ENCODE measurements around the gene TESK1. TPM values are rescaled to one million over a fixed set of nuclear protein-coding genes. Genes with fewer than 3 reads are reported as not detected.

The TESK1 gene
- total and polyA plus RNA-seq, 2 of the 4 experiments (the other 2 are of a cell fraction): 3.4 to 21.0 TPM

GRCh38 chr9:35636135-35636876 lies 31.2 kb downstream of the TESK1 start:
- no peaks in the 10 kb centered on the region for H3K9me3 ChIP-seq (ENCODE audit: control insufficient read depth, insufficient read depth, low read length)
- H3K36me3 ChIP-seq (ENCODE audit: control insufficient read depth, insufficient read depth, low read length): no peaks in the 10 kb centered on the region
- H3K27ac ChIP-seq (ENCODE audit: insufficient read depth, low read length): no peak overlapping the region
- ChIA-PET POLR2A (ENCODE audit: unreplicated experiment) (no interaction called here), CTCF (no interaction called here)
- H3K9ac ChIP-seq (ENCODE audit: low read depth, low read length): no peak overlapping the region
- in situ Hi-C loops (cut with MboI; ENCODE audit: low sequenced_read_pairs): no loop called here
- no TSS peak for BruUV-seq (replicated peaks)
- ATAC-seq (ENCODE audit: low read depth) (no peak), DNase-seq (no peak)
- H3K9me1 ChIP-seq (ENCODE audit: insufficient read depth, low read length): no peaks in the 10 kb centered on the region
- H3K14ac ChIP-seq (replicated peaks; ENCODE audit: low read depth, low read length): no peak overlapping the region
- H3K27me3 ChIP-seq (ENCODE audit: control insufficient read depth, insufficient read depth, low read length): no peaks in the 10 kb centered on the region; the same call in 1 of the 2 replicates
- H4K20me1 ChIP-seq (ENCODE audit: insufficient read depth, low read length): no peaks in the 10 kb centered on the region
- no peaks in the 10 kb centered on the region for H3K79me1 ChIP-seq (ENCODE audit: low read depth in 1 of 2, low read length in 2 of 2)
- intact Hi-C loops (cut with micrococcal nuclease): no loop called here
- H4K8ac ChIP-seq (ENCODE audit: low read depth in 2 of 2, low read length in 2 of 2): no peak overlapping the region
- no peak overlapping the region for H3K18ac ChIP-seq (ENCODE audit: low read depth, low read length)
- WGBS, 2 experiments (ENCODE audit: extremely low coverage in 2 of 2, insufficient read length in 1 of 2): 100% methylated on average over 1 of the region's 9 CpGs; no CpG with 5 or more reads in 1 of the 2 experiments
- H3K4me2 ChIP-seq (ENCODE audit: low read depth, low read length): no peak overlapping the region
- dilution Hi-C loops (cut with HindIII; ENCODE audit: low sequenced_read_pairs, unreplicated experiment): no loop called here
- no peak overlapping the region for H4K91ac ChIP-seq (ENCODE audit: insufficient read depth, low read depth, low read length)
- no peak overlapping the region for H3K4me3 ChIP-seq (ENCODE audit: insufficient read depth, low read depth, low read length)
- H3K23ac ChIP-seq (ENCODE audit: low read depth, low read length): no peak overlapping the region
- H2BK120ac ChIP-seq (ENCODE audit: low read depth, low read length): no peak overlapping the region
- no peak overlapping the region for H2BK15ac ChIP-seq (ENCODE audit: low read depth, low read length)
- H3K4me1 ChIP-seq (ENCODE audit: control insufficient read depth, insufficient read depth, low read length): no peaks in the 10 kb centered on the region
- H3K56ac ChIP-seq (ENCODE audit: extremely low read depth, insufficient read depth, low read length): no peak overlapping the region
- H3K4ac ChIP-seq (ENCODE audit: low read depth, low read length): no peak overlapping the region
- H2BK20ac ChIP-seq (ENCODE audit: low read depth, low read length): no peak overlapping the region
- no peak overlapping the region for H2BK5ac ChIP-seq (ENCODE audit: low read depth, low read length, poor library complexity, severe bottlenecking)
- no peak overlapping the region for H2AFZ ChIP-seq (replicated peaks; ENCODE audit: low read length, poor library complexity)
- no peak overlapping the region for H2AK9ac ChIP-seq (replicated peaks; ENCODE audit: low read depth, low read length, poor library complexity)
- H4K5ac ChIP-seq (ENCODE audit: low read depth, low read length): no peak overlapping the region
- TF ChIP-seq RFX5 (IDR thresholded peaks at IDR 0.05; ENCODE audit: low read depth, low read length) (no peak), MXI1 (IDR thresholded peaks at IDR 0.05; ENCODE audit: borderline replicate concordance, low read depth, low read length) (no peak), MAFK (IDR thresholded peaks at IDR 0.05; ENCODE audit: low read depth, low read length) (no peak), FOS (IDR thresholded peaks at IDR 0.05; ENCODE audit: low read depth, low read length) (no peak), RCOR1 (IDR thresholded peaks at IDR 0.05; ENCODE audit: insufficient replicate concordance, low read length) (no peak), RAD21 (IDR thresholded peaks at IDR 0.05; ENCODE audit: low read length) (no peak), CHD1 (IDR thresholded peaks at IDR 0.05; ENCODE audit: low read depth, low read length) (no peak), CEBPB (IDR thresholded peaks at IDR 0.05; ENCODE audit: low read depth, low read length) (no peak), POLR2A (IDR thresholded peaks at IDR 0.05; ENCODE audit: low read depth, low read length) (no peak), NFE2L2 (IDR thresholded peaks at IDR 0.05; ENCODE audit: low read depth, low read length) (no peak), BHLHE40 (IDR thresholded peaks at IDR 0.05; ENCODE audit: low read depth, low read length) (no peak), SMC3 (IDR thresholded peaks at IDR 0.05; ENCODE audit: low read depth, low read length) (no peak)
- TF ChIP-seq, protein P1, sequence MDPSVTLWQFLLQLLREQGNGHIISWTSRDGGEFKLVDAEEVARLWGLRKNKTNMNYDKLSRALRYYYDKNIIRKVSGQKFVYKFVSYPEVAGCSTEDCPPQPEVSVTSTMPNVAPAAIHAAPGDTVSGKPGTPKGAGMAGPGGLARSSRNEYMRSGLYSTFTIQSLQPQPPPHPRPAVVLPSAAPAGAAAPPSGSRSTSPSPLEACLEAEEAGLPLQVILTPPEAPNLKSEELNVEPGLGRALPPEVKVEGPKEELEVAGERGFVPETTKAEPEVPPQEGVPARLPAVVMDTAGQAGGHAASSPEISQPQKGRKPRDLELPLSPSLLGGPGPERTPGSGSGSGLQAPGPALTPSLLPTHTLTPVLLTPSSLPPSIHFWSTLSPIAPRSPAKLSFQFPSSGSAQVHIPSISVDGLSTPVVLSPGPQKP (IDR thresholded peaks at IDR 0.05; ENCODE audit: borderline replicate concordance, low read depth, low read length): no peak
- TF ChIP-seq, protein P2, sequence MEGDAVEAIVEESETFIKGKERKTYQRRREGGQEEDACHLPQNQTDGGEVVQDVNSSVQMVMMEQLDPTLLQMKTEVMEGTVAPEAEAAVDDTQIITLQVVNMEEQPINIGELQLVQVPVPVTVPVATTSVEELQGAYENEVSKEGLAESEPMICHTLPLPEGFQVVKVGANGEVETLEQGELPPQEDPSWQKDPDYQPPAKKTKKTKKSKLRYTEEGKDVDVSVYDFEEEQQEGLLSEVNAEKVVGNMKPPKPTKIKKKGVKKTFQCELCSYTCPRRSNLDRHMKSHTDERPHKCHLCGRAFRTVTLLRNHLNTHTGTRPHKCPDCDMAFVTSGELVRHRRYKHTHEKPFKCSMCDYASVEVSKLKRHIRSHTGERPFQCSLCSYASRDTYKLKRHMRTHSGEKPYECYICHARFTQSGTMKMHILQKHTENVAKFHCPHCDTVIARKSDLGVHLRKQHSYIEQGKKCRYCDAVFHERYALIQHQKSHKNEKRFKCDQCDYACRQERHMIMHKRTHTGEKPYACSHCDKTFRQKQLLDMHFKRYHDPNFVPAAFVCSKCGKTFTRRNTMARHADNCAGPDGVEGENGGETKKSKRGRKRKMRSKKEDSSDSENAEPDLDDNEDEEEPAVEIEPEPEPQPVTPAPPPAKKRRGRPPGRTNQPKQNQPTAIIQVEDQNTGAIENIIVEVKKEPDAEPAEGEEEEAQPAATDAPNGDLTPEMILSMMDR (conservative IDR thresholded peaks at IDR 0.05; ENCODE audit: low read depth, low read length): no peak
- H2AK5ac ChIP-seq (ENCODE audit: low read depth, low read length): no peak overlapping the region

All from IMR-90 (cell line).